HepG2 (cell line): ENCODE data around the gene MMP25. TPM values are rescaled to one million over a fixed set of nuclear protein-coding genes. Genes with fewer than 3 reads are reported as not detected.

Experiments
- ATAC-seq: fragments of 200-7000 bp; cut with Tn5 transposase; 3 replicates; pipeline ENCODE4 v1.9.1; 2020; ENCODE audit warnings: mild to moderate bottlenecking, moderate library complexity
- BruUV-seq: library from RNA; stranded (reverse); fragments of 400-500 nt; replicated peaks from 2 replicates; lab custom pipeline; 2021; lab: Mats Ljungman, UMichigan
- CTCF ChIA-PET: fragments of 300-600 bp; formaldehyde crosslinking; extraction: SDS; loops from one replicate; lab custom pipeline; 2021; ENCODE audit warnings: low total read pairs, inconsistent platforms, low intra/inter-chr PET ratio; lab: Yijun Ruan, JAX
- POLR2A ChIA-PET: fragments of 350-600 bp; sonication (Branson Sonifier 250); formaldehyde crosslinking; loops from one replicate; lab custom pipeline; 2020; ENCODE audit warnings: antibody characterized with exemption, inconsistent platforms; lab: Yijun Ruan, JAX
- DNase-seq: peaks from one replicate; pipeline ENCODE4 v3.0.0-alpha.2; 2015; ENCODE audit warnings: low spot score
- FAIRE-seq: peaks from 3 replicates; lab custom pipeline; 2011; peaks lifted over from hg19 to GRCh38; lab: Jason Lieb, UNC
- H2AFZ ChIP-seq: one replicate; pipeline ENCODE4 v1.6.1; 2011; ENCODE audit warnings: low read length, inconsistent platforms
- H3K27ac ChIP-seq: fragments of 300-600 bp; 3 replicates; pipeline ENCODE4 v1.8.0; 2011; ENCODE audit warnings: mixed run types, mild to moderate bottlenecking, mixed read lengths, low read length, inconsistent platforms; ENCODE audit not compliant: insufficient read depth; ENCODE audit errors: extremely low read length
- H3K27me3 ChIP-seq, 2 experiments: fragments of 200-600 bp in 1 of 2; 2 replicates in 1 of 2; 3 replicates in 1 of 2; pipeline versions ENCODE4 v1.6.0 to v1.8.0; 2011; ENCODE audit warnings: low read length in 2 of 2, mild to moderate bottlenecking in 2 of 2, moderate library complexity in 2 of 2, inconsistent platforms in 1 of 2; ENCODE audit not compliant: insufficient read depth in 2 of 2, control insufficient read depth in 1 of 2
- H3K36me3 ChIP-seq, 2 experiments: fragments of 200-600 bp in 1 of 2; replicated peaks in 1 of 2; 2 replicates in 1 of 2; 3 replicates in 1 of 2; pipeline versions ENCODE4 v1.5.1 to v1.8.0; 2011; ENCODE audit warnings: low read length in 2 of 2, inconsistent platforms in 1 of 2; ENCODE audit not compliant: insufficient read depth in 2 of 2, control insufficient read depth in 1 of 2
- H3K4me1 ChIP-seq: 2 replicates; pipeline ENCODE4 v1.5.1; 2012; ENCODE audit warnings: low read length, inconsistent platforms; ENCODE audit not compliant: insufficient read depth
- H3K4me2 ChIP-seq: 2 replicates; pipeline ENCODE4 v1.6.0; 2011; ENCODE audit warnings: low read depth, low read length, inconsistent platforms
- H3K4me3 ChIP-seq, 3 experiments: fragments of 200-600 bp in 1 of 3; sonication (generic), shearing (Covaris generic) in 1 of 3; replicated peaks in 1 of 3; 2 replicates each; pipeline ENCODE4 v1.5.1; 2011 to 2016; ENCODE audit warnings: low read length in 3 of 3, inconsistent platforms in 2 of 3, low read depth in 2 of 3, mild to moderate bottlenecking in 2 of 3, control low read depth in 1 of 3, mixed read lengths in 1 of 3; ENCODE audit not compliant: insufficient read depth in 1 of 3
- H3K79me2 ChIP-seq: one replicate; pipeline ENCODE4 v1.6.1; 2011; ENCODE audit warnings: low read length, inconsistent platforms; ENCODE audit not compliant: insufficient read depth
- H3K9ac ChIP-seq: 2 replicates; pipeline ENCODE4 v1.6.0; 2011; ENCODE audit warnings: mild to moderate bottlenecking, low read depth, low read length, inconsistent platforms; ENCODE audit not compliant: insufficient read depth
- H3K9me3 ChIP-seq: 2 replicates; pipeline ENCODE4 v1.5.1; 2012; ENCODE audit warnings: mild to moderate bottlenecking, low read length
- H4K20me1 ChIP-seq: 2 replicates; pipeline ENCODE4 v1.6.0; 2011; ENCODE audit warnings: inconsistent platforms, mild to moderate bottlenecking, low read length, moderate library complexity; ENCODE audit not compliant: insufficient read depth
- ASH2L ChIP-seq: fragments of 300-600, 200-600 bp; sonication (generic); IDR thresholded peaks from 2 replicates; pipeline ENCODE4 v1.7.0; 2017; ENCODE audit warnings: low read depth, mild to moderate bottlenecking, moderate library complexity, mixed read lengths, low read length; ENCODE audit not compliant: insufficient read length
- ATAD3A ChIP-seq: sonication (generic); formaldehyde crosslinking; IDR thresholded peaks from 2 replicates; pipeline ENCODE4 v1.4.0; 2020; ENCODE audit warnings: missing genetic modification reagents
- CHD4 ChIP-seq: fragments of 200-600 bp; sonication (generic); IDR thresholded peaks from 2 replicates; pipeline ENCODE4 v1.7.0; 2017; ENCODE audit warnings: mild to moderate bottlenecking, low read length, borderline replicate concordance
- KDM4B ChIP-seq: sonication (generic); formaldehyde crosslinking; IDR thresholded peaks from 2 replicates; pipeline ENCODE4 v1.4.0; 2020; ENCODE audit warnings: missing genetic modification reagents
- MED13 ChIP-seq: sonication (generic); formaldehyde crosslinking; IDR thresholded peaks from 2 replicates; pipeline ENCODE4 v1.5.0; 2020; ENCODE audit warnings: missing genetic modification reagents
- TRIM24 ChIP-seq: sonication (generic); formaldehyde crosslinking; IDR thresholded peaks from 2 replicates; pipeline ENCODE4 v1.8.0; 2022; ENCODE audit warnings: mild to moderate bottlenecking, missing genetic modification reagents
- ZFP82 ChIP-seq: sonication (generic); formaldehyde crosslinking; IDR thresholded peaks from 2 replicates; pipeline ENCODE4 v1.5.1; 2020; ENCODE audit warnings: mild to moderate bottlenecking, missing genetic modification reagents, borderline replicate concordance
- ZMAT3 ChIP-seq: sonication (generic); formaldehyde crosslinking; conservative IDR thresholded peaks from 2 replicates; pipeline ENCODE4 v1.7.0; 2021; ENCODE audit warnings: missing genetic modification reagents
- ZMYM3 ChIP-seq: sonication (generic); formaldehyde crosslinking; IDR thresholded peaks from 2 replicates; pipeline ENCODE4 v1.5.1; 2020; ENCODE audit warnings: mild to moderate bottlenecking, missing genetic modification reagents
- ZNF331 ChIP-seq: sonication (generic); formaldehyde crosslinking; IDR thresholded peaks from 2 replicates; pipeline ENCODE4 v1.4.0; 2020; ENCODE audit warnings: missing genetic modification reagents
- ZNF44 ChIP-seq: sonication (generic); formaldehyde crosslinking; IDR thresholded peaks from 2 replicates; pipeline ENCODE4 v1.5.1; 2020; ENCODE audit warnings: mild to moderate bottlenecking, missing genetic modification reagents
- ZNF569 ChIP-seq: sonication (generic); formaldehyde crosslinking; IDR thresholded peaks from 2 replicates; pipeline ENCODE4 v1.5.0; 2020; ENCODE audit warnings: mild to moderate bottlenecking, missing genetic modification reagents, moderate library complexity, borderline replicate concordance
- ZNF629 ChIP-seq: sonication (generic); formaldehyde crosslinking; conservative IDR thresholded peaks from 2 replicates; pipeline ENCODE4 v1.5.0; 2020; ENCODE audit warnings: missing genetic modification reagents
- ZNF746 ChIP-seq: sonication (generic); formaldehyde crosslinking; IDR thresholded peaks from 2 replicates; pipeline ENCODE4 v1.8.0; 2022; ENCODE audit warnings: mild to moderate bottlenecking, missing genetic modification reagents
- ZNF747 ChIP-seq: sonication (generic); formaldehyde crosslinking; IDR thresholded peaks from 2 replicates; pipeline ENCODE4 v1.8.1; 2023; ENCODE audit warnings: missing genetic modification reagents, mild to moderate bottlenecking, borderline replicate concordance
- ZNF790 ChIP-seq: sonication (generic); formaldehyde crosslinking; IDR thresholded peaks from 2 replicates; pipeline ENCODE4 v1.8.0; 2022; ENCODE audit warnings: missing genetic modification reagents, mild to moderate bottlenecking, borderline replicate concordance
- ZNF879 ChIP-seq: sonication (generic); formaldehyde crosslinking; IDR thresholded peaks from 2 replicates; pipeline ENCODE4 v1.8.1; 2023; ENCODE audit warnings: missing genetic modification reagents
- WGBS: methylation state at CpG from one replicate; pipeline ENCODE4 v1.1.6; 2017; ENCODE audit warnings: low lambda C conversion rate; 5-methylcytosine and 5-hydroxymethylcytosine counted together
- in situ Hi-C: cut with HindIII; loops from 2 replicates; pipeline ENCODE4 v1.10.0; 2017; ENCODE audit warnings: low pct_unique_long_range_greater_than_20kb; ENCODE audit not compliant: extremely low pct_ligation_motif_present
- intact Hi-C: fragments of 100-400 bp; cut with micrococcal nuclease; formaldehyde crosslinking; loops from one replicate; pipeline ENCODE4 v1.10.0; 2022; ENCODE audit not compliant: unreplicated experiment
- polyA plus RNA-seq, 8 experiments: library from polyadenylated mRNA; depleted of rRNA in 3 of 8; stranded (reverse) in 7 of 8; unstranded in 1 of 8; fragments of >200 nt; fragmentation: Illumina TruSeq in 4 of 8; extraction: Trizol in 4 of 8; gene quantifications; 2 replicates each; pipeline versions ENCODE4 v1.2.1 to v1.2.3, GENCODE V29; 2011 to 2016; ENCODE audit warnings: low read depth in 4 of 8, missing spikeins in 1 of 8, mixed read lengths in 1 of 8; ENCODE audit not compliant: insufficient read depth in 1 of 8
- total RNA-seq, 5 experiments: library from RNA; depleted of rRNA; stranded (reverse); fragments of >200 nt; fragmentation: Illumina TruSeq; extraction: Trizol; gene quantifications; 2 replicates each; pipeline ENCODE4 v1.2.3, GENCODE V29; 2016; ENCODE audit warnings: low read depth in 1 of 5
- TF ChIP-seq, protein P1 (sequence below): sonication (generic); formaldehyde crosslinking; IDR thresholded peaks from 2 replicates; pipeline ENCODE4 v1.4.0; 2020; ENCODE audit warnings: missing genetic modification reagents, borderline replicate concordance
- TF ChIP-seq, protein P2 (sequence below): IDR thresholded peaks from 2 replicates; pipeline ENCODE4 v1.6.1; 2012; ENCODE audit warnings: inconsistent platforms
- TF ChIP-seq, protein P3 (sequence below): sonication (generic); formaldehyde crosslinking; IDR thresholded peaks from 2 replicates; pipeline ENCODE4 v1.5.0; 2020; ENCODE audit warnings: missing genetic modification reagents, mild to moderate bottlenecking, borderline replicate concordance

MMP25 gene
- total and polyA plus RNA-seq, 2 of the 13 experiments (the other 11 are each of a cell fraction or from before 2014, with no cell fraction given) = 0.04 to 0.08 TPM

DNA sequence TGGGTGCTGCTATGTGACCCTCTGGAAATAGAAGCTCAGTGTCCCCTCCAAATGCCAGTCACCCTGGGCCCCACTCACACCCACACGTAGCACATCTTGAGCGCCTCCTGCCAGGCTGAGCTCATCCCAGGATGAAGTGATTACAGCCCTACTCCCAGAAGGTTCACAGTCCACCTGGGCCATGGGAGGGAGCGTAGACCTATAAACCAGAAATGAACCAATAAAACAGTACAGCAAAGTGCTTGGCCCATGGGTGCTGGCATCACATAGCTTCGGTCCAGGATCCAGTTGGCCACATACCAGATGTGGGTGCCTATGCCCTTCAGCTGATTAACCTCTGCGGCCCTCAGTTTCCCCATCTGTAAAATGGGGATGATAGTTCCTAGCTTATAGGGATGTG is 7.5 kb upstream of the MMP25 start:
- 33% methylated on average over 4 of the region's 5 CpGs for WGBS
- POLR2A ChIA-PET = interaction anchor here (0.7 to 1.4 kb wide), 5 partner anchors 11 to 29 kb away, joined by 3 to 5 read pairs (median 4); partner anchors contain the start of genes HCFC1R1 and THOC6

More for the DNA sequence above, 7.5 kb upstream of the MMP25 start:
- H3K9ac ChIP-seq = no peak overlapping the region
- DNase-seq = no peak
- intact Hi-C loops = no loop called here
- H3K79me2 ChIP-seq = no peaks in the 10 kb centered on the region
- H3K4me2 ChIP-seq = no peak overlapping the region
- H3K27ac ChIP-seq = no peak overlapping the region
- no peak for TF ChIP-seq ZNF746 (CRISPR knock-in tag)
- no peak for TF ChIP-seq ZMAT3 (CRISPR knock-in tag)
- TF ChIP-seq CHD4 = peak; percentile 60; the same call in 1 of the 2 replicates
- TF ChIP-seq ZNF44 (CRISPR knock-in tag) = no peak
- TF ChIP-seq, protein P1, sequence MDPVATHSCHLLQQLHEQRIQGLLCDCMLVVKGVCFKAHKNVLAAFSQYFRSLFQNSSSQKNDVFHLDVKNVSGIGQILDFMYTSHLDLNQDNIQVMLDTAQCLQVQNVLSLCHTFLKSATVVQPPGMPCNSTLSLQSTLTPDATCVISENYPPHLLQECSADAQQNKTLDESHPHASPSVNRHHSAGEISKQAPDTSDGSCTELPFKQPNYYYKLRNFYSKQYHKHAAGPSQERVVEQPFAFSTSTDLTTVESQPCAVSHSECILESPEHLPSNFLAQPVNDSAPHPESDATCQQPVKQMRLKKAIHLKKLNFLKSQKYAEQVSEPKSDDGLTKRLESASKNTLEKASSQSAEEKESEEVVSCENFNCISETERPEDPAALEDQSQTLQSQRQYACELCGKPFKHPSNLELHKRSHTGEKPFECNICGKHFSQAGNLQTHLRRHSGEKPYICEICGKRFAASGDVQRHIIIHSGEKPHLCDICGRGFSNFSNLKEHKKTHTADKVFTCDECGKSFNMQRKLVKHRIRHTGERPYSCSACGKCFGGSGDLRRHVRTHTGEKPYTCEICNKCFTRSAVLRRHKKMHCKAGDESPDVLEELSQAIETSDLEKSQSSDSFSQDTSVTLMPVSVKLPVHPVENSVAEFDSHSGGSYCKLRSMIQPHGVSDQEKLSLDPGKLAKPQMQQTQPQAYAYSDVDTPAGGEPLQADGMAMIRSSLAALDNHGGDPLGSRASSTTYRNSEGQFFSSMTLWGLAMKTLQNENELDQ (CRISPR knock-in tag) = no peak
- TF ChIP-seq, protein P2, sequence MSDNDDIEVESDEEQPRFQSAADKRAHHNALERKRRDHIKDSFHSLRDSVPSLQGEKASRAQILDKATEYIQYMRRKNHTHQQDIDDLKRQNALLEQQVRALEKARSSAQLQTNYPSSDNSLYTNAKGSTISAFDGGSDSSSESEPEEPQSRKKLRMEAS = no peak
- no peak for TF ChIP-seq KDM4B (CRISPR knock-in tag)
- TF ChIP-seq, protein P3, sequence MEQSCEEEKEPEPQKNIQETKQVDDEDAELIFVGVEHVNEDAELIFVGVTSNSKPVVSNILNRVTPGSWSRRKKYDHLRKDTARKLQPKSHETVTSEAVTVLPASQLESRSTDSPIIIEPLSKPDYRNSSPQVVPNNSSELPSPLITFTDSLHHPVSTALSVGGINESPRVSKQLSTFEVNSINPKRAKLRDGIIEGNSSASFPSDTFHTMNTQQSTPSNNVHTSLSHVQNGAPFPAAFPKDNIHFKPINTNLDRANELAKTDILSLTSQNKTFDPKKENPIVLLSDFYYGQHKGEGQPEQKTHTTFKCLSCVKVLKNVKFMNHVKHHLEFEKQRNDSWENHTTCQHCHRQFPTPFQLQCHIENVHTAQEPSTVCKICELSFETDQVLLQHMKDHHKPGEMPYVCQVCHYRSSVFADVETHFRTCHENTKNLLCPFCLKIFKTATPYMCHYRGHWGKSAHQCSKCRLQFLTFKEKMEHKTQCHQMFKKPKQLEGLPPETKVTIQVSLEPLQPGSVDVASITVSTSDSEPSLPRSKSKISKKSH (CRISPR knock-in tag) = no peak
- TF ChIP-seq ZMYM3 (CRISPR knock-in tag) = peak; percentile 30; the same call in 1 of the 2 replicates
- peak; percentile 89 for TF ChIP-seq ZNF629 (CRISPR knock-in tag)
- no peak for TF ChIP-seq TRIM24 (CRISPR knock-in tag)
- TF ChIP-seq ZFP82 (CRISPR knock-in tag) = no peak
- no peak for TF ChIP-seq ZNF747 (CRISPR knock-in tag)
- TF ChIP-seq MED13 (CRISPR knock-in tag) = no peak
- no peak for TF ChIP-seq ZNF790 (CRISPR knock-in tag)
- TF ChIP-seq ZNF331 (CRISPR knock-in tag) = no peak
- no peak for TF ChIP-seq ATAD3A (CRISPR knock-in tag)
- TF ChIP-seq ZNF879 (CRISPR knock-in tag) = no peak
- TF ChIP-seq ASH2L = no peak
- no peak for TF ChIP-seq ZNF569 (CRISPR knock-in tag)
- TF ChIP-seq, all 625 proteins: peak for 3
- Histone ChIP-seq H4K20me1 (no peaks in the 10 kb centered on the region), H3K9me3 (no peaks in the 10 kb centered on the region), H2AFZ (no peak overlapping the region), H3K4me3 (no peak overlapping the region), H3K27me3 (peaks cover 13 to 72% of the 10 kb centered on the region in 2 experiments; a peak in 4 of 5 replicates), H3K36me3 (no peaks in the 10 kb centered on the region), H3K4me1 (peaks cover 34% of the 10 kb centered on the region)
- BruUV-seq = no TSS peak
- in situ Hi-C loops = no loop called here
- CTCF ChIA-PET = no interaction called here
- ATAC-seq = peak; percentile 28; the same call in 2 of the 3 replicates
- FAIRE-seq = no peak
